SK-N-SH treated with all-trans-retinoic acid at 6 μM for 48 hours (cell line): Measurements from ENCODE around the gene RGS12.

Experiments
- ATAC-seq: fragments of 200-7000 bp; cut with Tn5 transposase; 3 replicates; pipeline ENCODE4 v1.9.1; 2020; ENCODE audit warnings: mild to moderate bottlenecking, moderate library complexity
- ARNTL ChIP-seq: fragments of 450-650 bp; formaldehyde crosslinking; IDR thresholded peaks from 2 replicates; pipeline ENCODE4 v1.5.0; 2020; ENCODE audit warnings: low read depth, mild to moderate bottlenecking, moderate library complexity, borderline replicate concordance
- BACH2 ChIP-seq: fragments of 250-450 bp; sonication (Bioruptor Pico); IDR thresholded peaks from 2 replicates; pipeline ENCODE4 v1.9.0; 2021; ENCODE audit warnings: mild to moderate bottlenecking, borderline replicate concordance
- CSDC2 ChIP-seq: fragments of 250-450 bp; sonication (Bioruptor Pico); IDR thresholded peaks from 2 replicates; pipeline ENCODE4 v1.5.0; 2020; ENCODE audit warnings: mild to moderate bottlenecking, moderate library complexity
- ESRRG ChIP-seq: fragments of 250-450 bp; sonication (Bioruptor Pico); IDR thresholded peaks from 2 replicates; pipeline ENCODE4 v1.6.1; 2021; ENCODE audit warnings: mild to moderate bottlenecking
- GLIS3 ChIP-seq: fragments of 250-450 bp; sonication (Bioruptor Pico); IDR thresholded peaks from 2 replicates; pipeline ENCODE4 v1.5.0; 2020; ENCODE audit warnings: mild to moderate bottlenecking, moderate library complexity
- ISL1 ChIP-seq: fragments of 250-450 bp; sonication (Bioruptor Pico); IDR thresholded peaks from 2 replicates; pipeline ENCODE4 v2.1.2; 2022; ENCODE audit warnings: mild to moderate bottlenecking, moderate library complexity
- OSR1 ChIP-seq: fragments of 250-450 bp; sonication (Bioruptor Pico); IDR thresholded peaks from 2 replicates; pipeline ENCODE4 v1.8.0; 2022; ENCODE audit warnings: moderate library complexity, mild to moderate bottlenecking, inconsistent platforms
- PATZ1 ChIP-seq: fragments of 250-450 bp; sonication (Bioruptor Pico); IDR thresholded peaks from 2 replicates; pipeline ENCODE4 v1.8.0; 2020; ENCODE audit warnings: mild to moderate bottlenecking, moderate library complexity, borderline replicate concordance
- PPARA ChIP-seq: fragments of 250-450 bp; sonication (Bioruptor Pico); IDR thresholded peaks from 2 replicates; pipeline ENCODE4 v1.5.0; 2020; ENCODE audit warnings: mild to moderate bottlenecking, borderline replicate concordance
- RARB ChIP-seq: fragments of 250-450 bp; sonication (Bioruptor Pico); IDR thresholded peaks from 2 replicates; pipeline ENCODE4 v1.8.0; 2021; ENCODE audit warnings: mild to moderate bottlenecking, moderate library complexity
- SNAI2 ChIP-seq: fragments of 250-450 bp; sonication (Bioruptor Pico); IDR thresholded peaks from 2 replicates; pipeline ENCODE4 v1.5.0; 2020; ENCODE audit warnings: mild to moderate bottlenecking, moderate library complexity
- TCF4 ChIP-seq: fragments of 250-450 bp; sonication (Bioruptor Pico); IDR thresholded peaks from 2 replicates; pipeline ENCODE4 v1.8.0; 2021; ENCODE audit warnings: mild to moderate bottlenecking, moderate library complexity, borderline replicate concordance
- TOX ChIP-seq: fragments of 250-450 bp; sonication (Bioruptor Pico); IDR thresholded peaks from 2 replicates; pipeline ENCODE4 v1.8.0; 2021; ENCODE audit warnings: mild to moderate bottlenecking, moderate library complexity, borderline replicate concordance
- TSHZ2 ChIP-seq: fragments of 250-450 bp; sonication (Bioruptor Pico); IDR thresholded peaks from 2 replicates; pipeline ENCODE4 v1.5.0; 2020; ENCODE audit warnings: mild to moderate bottlenecking, moderate library complexity
- ZC3H10 ChIP-seq: fragments of 250-450 bp; sonication (Bioruptor Pico); IDR thresholded peaks from 2 replicates; pipeline ENCODE4 v1.5.1; 2021; ENCODE audit warnings: mild to moderate bottlenecking, moderate library complexity
- ZFP3 ChIP-seq: fragments of 250-450 bp; sonication (Bioruptor Pico); IDR thresholded peaks from 2 replicates; pipeline ENCODE4 v1.5.0; 2020; ENCODE audit warnings: mild to moderate bottlenecking, moderate library complexity
- ZNF565 ChIP-seq: fragments of 450-650 bp; formaldehyde crosslinking; conservative IDR thresholded peaks from 2 replicates; pipeline ENCODE4 v1.5.0; 2020; ENCODE audit warnings: low read depth, mild to moderate bottlenecking, moderate library complexity
- ZNF70 ChIP-seq: fragments of 450-650 bp; formaldehyde crosslinking; IDR thresholded peaks from 2 replicates; pipeline ENCODE4 v1.5.0; 2020; ENCODE audit warnings: mild to moderate bottlenecking, moderate library complexity
- ZNF8 ChIP-seq: fragments of 450-650 bp; formaldehyde crosslinking; IDR thresholded peaks from 2 replicates; pipeline ENCODE4 v1.5.0; 2020; ENCODE audit warnings: mild to moderate bottlenecking, moderate library complexity
- TF ChIP-seq, protein P1 (sequence below): fragments of 250-450 bp; sonication (Bioruptor Pico); IDR thresholded peaks from 2 replicates; pipeline ENCODE4 v1.5.1; 2020; ENCODE audit warnings: low read depth, mild to moderate bottlenecking, moderate library complexity
- TF ChIP-seq, protein P2 (sequence below): fragments of 250-450 bp; sonication (Bioruptor Pico); IDR thresholded peaks from 2 replicates; pipeline ENCODE4 v1.8.0; 2021; ENCODE audit warnings: low read depth, mild to moderate bottlenecking, moderate library complexity, borderline replicate concordance

The RGS12 gene

DNA sequence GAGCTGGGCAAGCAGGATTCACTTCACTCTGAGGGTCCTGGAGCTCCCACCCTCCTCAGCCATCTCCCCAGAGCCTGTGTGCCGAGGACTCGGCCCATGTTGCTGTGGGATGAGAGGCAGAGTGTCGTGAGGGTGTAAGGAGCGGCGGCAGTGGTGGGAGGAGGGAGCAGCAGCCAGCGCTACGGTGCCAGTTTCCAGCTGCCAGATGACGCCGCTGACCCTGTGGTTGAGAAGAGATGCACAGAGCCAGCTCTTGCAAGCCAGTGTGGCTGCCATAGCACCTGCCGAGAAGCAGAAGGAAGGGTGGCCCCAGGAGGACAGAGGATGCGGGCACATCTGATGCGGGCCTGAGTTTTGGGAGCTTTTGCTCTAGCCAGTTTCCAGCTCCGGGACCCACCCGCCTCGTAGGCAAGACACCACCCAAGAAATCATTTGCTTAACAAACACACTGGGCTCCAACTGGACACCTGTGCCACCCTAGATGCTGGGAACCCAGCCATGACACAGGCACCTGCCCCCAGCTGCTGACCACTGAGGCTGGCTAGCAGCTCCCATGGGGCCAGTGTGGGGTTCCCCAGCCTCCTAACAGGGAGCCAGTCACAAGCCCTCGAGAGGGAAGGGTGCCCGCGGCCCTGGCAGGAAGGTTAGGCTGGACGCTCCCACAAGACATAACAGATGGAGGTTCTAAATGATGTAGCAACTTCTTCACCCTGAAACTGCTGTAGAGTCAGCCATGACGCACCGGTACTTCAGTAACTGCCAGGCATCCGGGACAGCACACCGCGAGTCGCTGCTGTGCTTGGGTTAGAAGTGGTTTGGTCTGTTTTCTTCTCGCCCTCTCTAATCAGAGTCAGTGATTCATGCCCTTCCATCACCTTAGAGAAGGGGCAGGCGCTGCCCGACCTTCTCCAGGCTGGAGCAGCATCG, 35.0 kb upstream of the RGS12 start:
- no peak for ATAC-seq
- no peak for TF ChIP-seq ARNTL (CRISPR knock-in tag)
- no peak for TF ChIP-seq ZNF70 (CRISPR knock-in tag)
- no peak for TF ChIP-seq ZNF8 (CRISPR knock-in tag)
- TF ChIP-seq TOX (CRISPR knock-in tag) = no peak
- no peak for TF ChIP-seq ZC3H10 (CRISPR knock-in tag)
- no peak for TF ChIP-seq GLIS3 (CRISPR knock-in tag)
- TF ChIP-seq CSDC2 (CRISPR knock-in tag) = no peak
- TF ChIP-seq, protein P1, sequence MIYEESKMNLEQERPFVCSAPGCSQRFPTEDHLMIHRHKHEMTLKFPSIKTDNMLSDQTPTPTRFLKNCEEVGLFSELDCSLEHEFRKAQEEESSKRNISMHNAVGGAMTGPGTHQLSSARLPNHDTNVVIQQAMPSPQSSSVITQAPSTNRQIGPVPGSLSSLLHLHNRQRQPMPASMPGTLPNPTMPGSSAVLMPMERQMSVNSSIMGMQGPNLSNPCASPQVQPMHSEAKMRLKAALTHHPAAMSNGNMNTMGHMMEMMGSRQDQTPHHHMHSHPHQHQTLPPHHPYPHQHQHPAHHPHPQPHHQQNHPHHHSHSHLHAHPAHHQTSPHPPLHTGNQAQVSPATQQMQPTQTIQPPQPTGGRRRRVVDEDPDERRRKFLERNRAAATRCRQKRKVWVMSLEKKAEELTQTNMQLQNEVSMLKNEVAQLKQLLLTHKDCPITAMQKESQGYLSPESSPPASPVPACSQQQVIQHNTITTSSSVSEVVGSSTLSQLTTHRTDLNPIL = no peak
- no peak for TF ChIP-seq BACH2 (CRISPR knock-in tag)
- no peak for TF ChIP-seq ZFP3 (CRISPR knock-in tag)
- no peak for TF ChIP-seq ESRRG
- no peak for TF ChIP-seq ISL1 (CRISPR knock-in tag)
- TF ChIP-seq, protein P2, sequence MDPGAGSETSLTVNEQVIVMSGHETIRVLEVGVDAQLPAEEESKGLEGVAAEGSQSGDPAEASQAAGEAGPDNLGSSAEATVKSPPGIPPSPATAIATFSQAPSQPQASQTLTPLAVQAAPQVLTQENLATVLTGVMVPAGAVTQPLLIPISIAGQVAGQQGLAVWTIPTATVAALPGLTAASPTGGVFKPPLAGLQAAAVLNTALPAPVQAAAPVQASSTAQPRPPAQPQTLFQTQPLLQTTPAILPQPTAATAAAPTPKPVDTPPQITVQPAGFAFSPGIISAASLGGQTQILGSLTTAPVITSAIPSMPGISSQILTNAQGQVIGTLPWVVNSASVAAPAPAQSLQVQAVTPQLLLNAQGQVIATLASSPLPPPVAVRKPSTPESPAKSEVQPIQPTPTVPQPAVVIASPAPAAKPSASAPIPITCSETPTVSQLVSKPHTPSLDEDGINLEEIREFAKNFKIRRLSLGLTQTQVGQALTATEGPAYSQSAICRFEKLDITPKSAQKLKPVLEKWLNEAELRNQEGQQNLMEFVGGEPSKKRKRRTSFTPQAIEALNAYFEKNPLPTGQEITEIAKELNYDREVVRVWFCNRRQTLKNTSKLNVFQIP = no peak

DNA sequence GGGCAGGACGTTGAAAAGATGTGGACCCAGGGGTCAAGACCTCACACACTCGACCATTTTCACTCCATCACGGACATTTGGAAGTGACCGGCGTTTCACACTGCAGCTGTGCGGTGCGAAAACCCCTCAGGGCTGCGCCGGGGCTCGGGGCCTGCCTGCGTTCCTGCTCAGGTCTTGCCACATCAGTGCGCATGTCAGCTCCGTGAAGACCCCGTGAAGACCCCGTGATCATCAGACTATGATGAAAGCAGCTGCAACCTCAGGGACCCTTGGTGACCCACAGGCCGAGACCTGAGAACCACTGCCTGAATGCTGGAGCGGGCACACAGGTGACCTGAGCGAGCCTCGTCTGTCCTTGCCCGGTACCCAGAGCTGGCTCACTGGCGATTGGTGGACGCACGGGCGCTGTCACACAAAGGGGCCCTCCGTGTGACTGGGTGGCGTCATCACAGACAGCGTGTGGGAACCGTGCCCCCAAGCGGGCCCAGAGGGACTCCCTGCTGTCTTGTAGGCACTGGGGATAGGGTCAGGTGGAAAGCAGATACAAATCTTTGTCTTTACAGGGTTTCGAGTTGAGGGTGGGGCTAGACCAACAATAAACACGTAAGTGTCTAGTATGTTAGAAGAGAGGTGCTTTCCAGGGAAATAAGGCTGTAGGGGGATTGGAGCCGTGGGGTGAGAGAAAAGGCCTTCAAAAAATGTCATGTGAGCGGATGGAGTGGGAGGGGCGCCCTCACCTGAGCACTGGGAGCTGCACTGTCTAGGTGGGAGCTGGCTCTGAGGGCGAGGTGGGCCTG, 31.2 kb upstream of the RGS12 start:
- ATAC-seq = no peak
- TF ChIP-seq ZNF70 (CRISPR knock-in tag) (no peak), OSR1 (no peak)

- ATAC-seq = no peak; the same call in 1 of the 3 replicates
- TF ChIP-seq ARNTL (CRISPR knock-in tag) (no peak), RARB (no peak), PPARA (CRISPR knock-in tag) (no peak), BACH2 (CRISPR knock-in tag) (no peak), ESRRG (no peak), PATZ1 (CRISPR knock-in tag) (no peak), TSHZ2 (CRISPR knock-in tag) (no peak), ZNF8 (CRISPR knock-in tag) (no peak), ZNF70 (CRISPR knock-in tag) (no peak), GLIS3 (CRISPR knock-in tag) (no peak), SNAI2 (CRISPR knock-in tag) (no peak), TOX (CRISPR knock-in tag) (no peak), TCF4 (CRISPR knock-in tag) (no peak), CSDC2 (CRISPR knock-in tag) (no peak), ZNF565 (CRISPR knock-in tag) (no peak), OSR1 (no peak)
- TF ChIP-seq, protein P2 = no peak
Observed at GRCh38 chr4:3262208-3263052, 30.4 kb upstream of the RGS12 start.
